H1 (cell line): ENCODE results near the gene FPR3. TPM values are rescaled to one million over a fixed set of nuclear protein-coding genes. Genes with fewer than 3 reads are reported as not detected.

Source experiments
- CTCF ChIA-PET: fragments of 300-600 bp; sonication (Branson Sonifier 250); formaldehyde crosslinking; loops from one replicate; lab custom pipeline; 2021; ENCODE audit not compliant: partially characterized antibody; lab: Charles Lee
- POLR2A ChIA-PET: fragments of 300-600 bp; sonication (Branson Sonifier 250); formaldehyde crosslinking; loops from one replicate; lab custom pipeline; 2021; ENCODE audit warnings: inconsistent platforms; ENCODE audit not compliant: partially characterized antibody; lab: Charles Lee
- DNase-seq, 2 experiments: peaks; one replicate each; pipeline versions ENCODE4 v3.0.0 to v3.0.0-alpha.2; 2010 to 2022; ENCODE audit warnings: low spot score in 2 of 2, low read depth in 1 of 2, mixed read lengths in 1 of 2
- FAIRE-seq: peaks from 2 replicates; lab custom pipeline; 2011; peaks lifted over from hg19 to GRCh38; lab: Jason Lieb, UNC
- H2AFZ ChIP-seq: 2 replicates; pipeline ENCODE4 v1.8.1; 2012; ENCODE audit warnings: low read length, inconsistent platforms
- H2AK5ac ChIP-seq: 2 replicates; pipeline ENCODE4 v1.6.1; 2013; ENCODE audit warnings: low read depth, low read length
- H2BK120ac ChIP-seq: replicated peaks from 2 replicates; pipeline ENCODE3; 2013; ENCODE audit warnings: low read depth, low read length, inconsistent platforms
- H2BK12ac ChIP-seq: 2 replicates; pipeline ENCODE4 v1.6.1; 2013; ENCODE audit warnings: low read depth, low read length
- H2BK15ac ChIP-seq: 2 replicates; pipeline ENCODE4 v1.6.1; 2013; ENCODE audit warnings: low read length
- H2BK20ac ChIP-seq: 2 replicates; pipeline ENCODE4 v1.6.1; 2013; ENCODE audit warnings: low read length
- H2BK5ac ChIP-seq: 2 replicates; pipeline ENCODE4 v1.6.1; 2013; ENCODE audit warnings: low read depth, low read length
- H3K14ac ChIP-seq: 2 replicates; pipeline ENCODE4 v1.6.1; 2013; ENCODE audit warnings: inconsistent platforms; ENCODE audit not compliant: insufficient read length
- H3K18ac ChIP-seq: 2 replicates; pipeline ENCODE4 v1.6.1; 2013; ENCODE audit warnings: low read length; ENCODE audit errors: extremely low read depth
- H3K23ac ChIP-seq: 2 replicates; pipeline ENCODE4 v1.6.1; 2013; ENCODE audit warnings: inconsistent platforms; ENCODE audit not compliant: insufficient read length
- H3K23me2 ChIP-seq: 2 replicates; pipeline ENCODE4 v1.6.1; 2013; ENCODE audit warnings: low read depth, low read length
- H3K27ac ChIP-seq: 2 replicates; pipeline ENCODE4 v1.6.1; 2011; ENCODE audit warnings: low read depth, low read length, inconsistent platforms
- H3K27me3 ChIP-seq, 4 experiments: replicated peaks in 1 of 4; 1 replicate in 1 of 4; 2 replicates in 3 of 4; pipeline versions ENCODE4 v1.6.1 to v1.8.1; 2011 to 2013; ENCODE audit warnings: low read length in 3 of 4, mild to moderate bottlenecking in 3 of 4, inconsistent platforms in 2 of 4, mixed read lengths in 2 of 4, moderate library complexity in 1 of 4; ENCODE audit not compliant: control insufficient read depth in 3 of 4, insufficient read depth in 3 of 4; ENCODE audit errors: extremely low read depth in 1 of 4
- H3K36me3 ChIP-seq, 4 experiments: 2 replicates each; pipeline versions ENCODE4 v1.6.1 to v1.8.1; 2011 to 2013; ENCODE audit warnings: mild to moderate bottlenecking in 4 of 4, low read length in 3 of 4, moderate library complexity in 2 of 4, control low read depth in 1 of 4, inconsistent platforms in 1 of 4; ENCODE audit not compliant: insufficient read depth in 4 of 4, control insufficient read depth in 2 of 4
- H3K4ac ChIP-seq: replicated peaks from 2 replicates; pipeline ENCODE3; 2013; ENCODE audit warnings: low read length, low read depth, mixed read lengths, inconsistent platforms; ENCODE audit not compliant: insufficient read length
- H3K4me1 ChIP-seq, 4 experiments: replicated peaks in 1 of 4; 1 replicate in 1 of 4; 2 replicates in 3 of 4; pipeline versions ENCODE4 v1.6.1 to v1.8.1; 2011 to 2013; ENCODE audit warnings: low read length in 3 of 4, inconsistent platforms in 2 of 4, mixed read lengths in 1 of 4; ENCODE audit not compliant: insufficient read depth in 4 of 4, control insufficient read depth in 3 of 4
- H3K4me2 ChIP-seq, 2 experiments: 2 replicates each; pipeline versions ENCODE4 v1.6.1 to v1.8.1; 2011 to 2013; ENCODE audit warnings: low read depth in 2 of 2, low read length in 2 of 2, control low read depth in 1 of 2, inconsistent platforms in 1 of 2, mild to moderate bottlenecking in 1 of 2; ENCODE audit not compliant: insufficient read depth in 1 of 2
- H3K4me3 ChIP-seq, 4 experiments: fragments of 200-600, 300-600 bp in 1 of 4; sonication (generic), shearing (Covaris generic), sonication (Bioruptor Twin) in 1 of 4; 2 replicates each; pipeline versions ENCODE4 v1.5.1 to v1.8.1; 2011 to 2016; ENCODE audit warnings: low read length in 4 of 4, low read depth in 3 of 4, control low read depth in 2 of 4, inconsistent platforms in 2 of 4, mild to moderate bottlenecking in 2 of 4, mixed read lengths in 1 of 4, moderate library complexity in 1 of 4; ENCODE audit not compliant: insufficient read depth in 2 of 4; ENCODE audit errors: extremely low read depth in 1 of 4
- H3K56ac ChIP-seq: replicated peaks from 2 replicates; pipeline ENCODE3; 2013; ENCODE audit warnings: low read depth, mild to moderate bottlenecking, mixed read lengths, low read length, inconsistent platforms; ENCODE audit not compliant: insufficient read length
- H3K79me1 ChIP-seq: 2 replicates; pipeline ENCODE4 v1.6.1; 2013; ENCODE audit warnings: low read depth, low read length, control low read depth
- H3K79me2 ChIP-seq, 2 experiments: 2 replicates each; pipeline versions ENCODE4 v1.6.1 to v1.8.1; 2012 to 2013; ENCODE audit warnings: low read length in 2 of 2, mild to moderate bottlenecking in 2 of 2, inconsistent platforms in 1 of 2; ENCODE audit not compliant: insufficient read depth in 2 of 2, control insufficient read depth in 1 of 2
- H3K9ac ChIP-seq, 4 experiments: replicated peaks in 1 of 4; 1 replicate in 1 of 4; 2 replicates in 3 of 4; pipeline versions ENCODE4 v1.6.1 to v1.8.1; 2011 to 2013; ENCODE audit warnings: low read depth in 3 of 4, low read length in 3 of 4, control low read depth in 2 of 4, mild to moderate bottlenecking in 2 of 4, moderate library complexity in 2 of 4, inconsistent platforms in 1 of 4; ENCODE audit errors: extremely low read depth in 1 of 4
- H3K9me3 ChIP-seq, 2 experiments: 2 replicates each; pipeline versions ENCODE4 v1.6.1 to v1.8.1; 2012 to 2013; ENCODE audit warnings: mild to moderate bottlenecking in 2 of 2, moderate library complexity in 2 of 2, control low read depth in 1 of 2, inconsistent platforms in 1 of 2, low read depth in 1 of 2, low read length in 1 of 2, mixed read lengths in 1 of 2; ENCODE audit not compliant: insufficient read depth in 2 of 2
- H4K20me1 ChIP-seq, 2 experiments: replicated peaks in 1 of 2; 2 replicates each; pipeline versions ENCODE3 to v1.8.1; 2011 to 2013; ENCODE audit warnings: inconsistent platforms in 2 of 2, low read length in 2 of 2, mild to moderate bottlenecking in 1 of 2; ENCODE audit not compliant: insufficient read depth in 2 of 2, control insufficient read depth in 1 of 2
- H4K5ac ChIP-seq: 2 replicates; pipeline ENCODE4 v1.6.1; 2013; ENCODE audit warnings: low read length, low read depth, mixed read lengths, inconsistent platforms; ENCODE audit not compliant: insufficient read length
- H4K8ac ChIP-seq: 2 replicates; pipeline ENCODE4 v1.8.0; 2013; ENCODE audit warnings: mild to moderate bottlenecking, moderate library complexity, low read length, inconsistent platforms; ENCODE audit not compliant: insufficient read depth; ENCODE audit errors: extremely low read depth
- H4K91ac ChIP-seq: replicated peaks from 2 replicates; pipeline ENCODE3; 2013; ENCODE audit warnings: low read length, mixed read lengths, inconsistent platforms; ENCODE audit not compliant: insufficient read length
- CREB1 ChIP-seq: IDR thresholded peaks from 2 replicates; pipeline ENCODE4 v1.6.1; 2012; ENCODE audit warnings: inconsistent platforms
- WGBS, 2 experiments: shearing (Covaris generic) in 1 of 2; methylation state at CpG; one replicate each; pipeline versions ENCODE4 v1.1.6 to v1.1.7; 2013 to 2015; ENCODE audit warnings: low lambda C conversion rate in 2 of 2, mixed read lengths in 2 of 2, inconsistent platforms in 1 of 2, low coverage in 1 of 2, missing lambda C conversion rate in 1 of 2; ENCODE audit not compliant: insufficient replicate concordance in 2 of 2, insufficient coverage in 1 of 2, insufficient read length in 1 of 2; ENCODE audit errors: extremely low coverage in 1 of 2, missing lambda C conversion rate in 1 of 2; 5-methylcytosine and 5-hydroxymethylcytosine counted together
- polyA plus RNA-seq, 7 experiments: library from polyadenylated mRNA; depleted of rRNA in 3 of 7; stranded (reverse) in 5 of 7; unstranded in 2 of 7; fragments of >200 nt in 5 of 7; fragments of 200-250 nt in 2 of 7; gene quantifications; 1 replicate in 5 of 7; 2 replicates in 1 of 7; 4 replicates in 1 of 7; pipeline versions ENCODE4 v1.2.1 to v1.2.3, GENCODE V29; 2011 to 2013; ENCODE audit warnings: missing spikeins in 2 of 7, mixed read lengths in 2 of 7
- total RNA-seq: library from RNA; stranded (reverse); fragmentation: NEBNext Ultra II Directional; extraction: Animal tissue kit (Norgen Biotek cat#: 25700); gene quantifications from 2 replicates; pipeline ENCODE4 v1.2.1, GENCODE V29; 2021

Gene FPR3
- total and polyA plus RNA-seq, 2 of the 8 experiments (the other 6 are each of a cell fraction or from before 2014, with no cell fraction given): not detected

DNA sequence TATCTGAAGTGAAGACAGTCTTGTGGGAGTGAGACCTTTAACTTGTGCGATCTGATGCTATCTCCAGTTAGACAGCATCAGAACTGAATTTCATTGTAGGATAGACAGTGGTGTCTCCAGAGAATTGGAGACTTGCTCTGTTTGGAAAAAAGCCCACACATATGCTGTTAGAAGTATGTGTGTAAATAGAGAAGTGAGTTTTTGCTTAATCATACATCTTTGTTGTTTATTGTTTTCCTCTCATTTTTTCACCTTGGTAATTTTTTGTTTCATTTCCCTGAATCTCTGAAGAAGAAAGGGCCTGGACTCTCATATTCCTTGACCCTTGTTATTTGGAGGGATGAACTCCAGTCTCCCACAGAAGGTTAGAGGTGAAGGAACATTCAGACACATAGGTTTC is 21.8 kb downstream of the FPR3 start:
- no peak overlapping the region for H3K9ac ChIP-seq
- no peaks in the 10 kb centered on the region; the same call in 1 of the 2 replicates for H3K23me2 ChIP-seq
- no peak overlapping the region for H4K5ac ChIP-seq
- no peak overlapping the region for H3K56ac ChIP-seq
- CTCF ChIA-PET: interaction anchor here (1.0 to 1.3 kb wide), 2 partner anchors 21 to 35 kb away, joined by 5 read pairs; no protein-coding TSS in a partner anchor
- no peak overlapping the region for H3K18ac ChIP-seq
- FAIRE-seq (no peak), DNase-seq (no peak)
- no peak overlapping the region for H2BK20ac ChIP-seq
- no peaks in the 10 kb centered on the region for H3K27me3 ChIP-seq
- no peak overlapping the region for H3K14ac ChIP-seq
- H3K4me1 ChIP-seq: no peaks in the 10 kb centered on the region
- no peaks in the 10 kb centered on the region for H3K79me2 ChIP-seq
- H3K23ac ChIP-seq: no peak overlapping the region
- no peak overlapping the region for H2BK15ac ChIP-seq
- no peaks in the 10 kb centered on the region for H3K79me1 ChIP-seq
- H3K4ac ChIP-seq: no peak overlapping the region
- H4K8ac ChIP-seq: no peak overlapping the region
- no peak overlapping the region for H2AK5ac ChIP-seq
- no peak overlapping the region for H2BK5ac ChIP-seq
- no peaks in the 10 kb centered on the region for H3K36me3 ChIP-seq
- POLR2A ChIA-PET: no interaction called here
- no peak overlapping the region for H4K91ac ChIP-seq
- H3K4me2 ChIP-seq: no peak overlapping the region
- H2BK120ac ChIP-seq: no peak overlapping the region
- H2BK12ac ChIP-seq: no peak overlapping the region
- no peak overlapping the region for H3K4me3 ChIP-seq
- 75% methylated on average over 1 of the region's 1 CpG; no CpG with 5 or more reads in 1 of the 2 experiments for WGBS, 2 experiments
- no peak overlapping the region for H2AFZ ChIP-seq
- no peak overlapping the region for H3K27ac ChIP-seq
- peaks cover 8 to 25% of the 10 kb centered on the region in 2 experiments; a peak in 3 of 4 replicates for H3K9me3 ChIP-seq
- H4K20me1 ChIP-seq: no peaks in the 10 kb centered on the region
- no peak for TF ChIP-seq CREB1
